Measurements from ENCODE around the gene PDGFD.
A peak's percentile ranks its signal among the peaks of the same experiment; 100 is the strongest.

Gene PDGFD

GRCh38 chr11:103887001-103887658, 276.8 kb downstream of the PDGFD start:
- no peak for DNase-seq (ENCODE audit: low spot score)

- no peak for DNase-seq (ENCODE audit: low spot score)
Measured at GRCh38 chr11:103883856-103884255, 280.1 kb downstream of the PDGFD start.

DNA sequence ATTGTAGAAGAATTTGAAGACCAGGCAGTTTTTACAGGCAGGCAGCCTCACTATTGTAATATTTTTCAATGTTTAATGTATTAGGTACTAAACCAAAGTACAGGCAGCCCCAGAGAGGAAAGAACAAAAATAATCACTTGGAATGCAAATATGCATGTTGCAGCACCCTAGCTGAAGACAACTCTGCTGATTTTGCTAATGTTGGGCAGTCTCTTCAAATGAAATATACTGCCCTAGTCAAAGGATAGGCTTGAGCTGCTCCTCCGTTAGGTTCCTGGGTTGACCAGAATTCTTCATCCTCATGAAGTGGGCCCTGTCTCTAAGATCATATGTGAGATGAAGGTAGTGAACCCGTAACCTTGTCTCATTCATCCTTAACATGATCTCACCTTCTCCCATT, 280.7 kb downstream of the PDGFD start:
- no peak for DNase-seq (ENCODE audit: low spot score)

DNA sequence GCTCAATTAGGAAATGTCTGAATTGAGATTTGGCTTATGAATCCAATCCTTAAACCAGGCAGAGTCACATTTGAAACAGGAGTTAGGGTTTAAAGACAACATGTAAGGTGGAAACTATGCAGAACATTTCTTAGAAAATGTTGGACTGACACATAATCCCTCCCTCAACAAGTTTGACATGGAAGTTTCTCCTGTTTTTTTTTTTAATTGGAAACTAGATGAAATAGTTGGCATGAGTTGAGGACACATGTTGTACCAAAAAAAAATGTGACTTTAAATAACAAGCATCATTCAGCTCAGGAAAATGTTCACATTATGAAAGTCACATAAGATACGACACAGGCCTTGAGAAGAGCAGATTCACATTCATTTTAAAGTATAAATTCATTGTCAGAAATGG, 282.4 kb downstream of the PDGFD start:
- no peak for DNase-seq (ENCODE audit: low spot score)

DNA sequence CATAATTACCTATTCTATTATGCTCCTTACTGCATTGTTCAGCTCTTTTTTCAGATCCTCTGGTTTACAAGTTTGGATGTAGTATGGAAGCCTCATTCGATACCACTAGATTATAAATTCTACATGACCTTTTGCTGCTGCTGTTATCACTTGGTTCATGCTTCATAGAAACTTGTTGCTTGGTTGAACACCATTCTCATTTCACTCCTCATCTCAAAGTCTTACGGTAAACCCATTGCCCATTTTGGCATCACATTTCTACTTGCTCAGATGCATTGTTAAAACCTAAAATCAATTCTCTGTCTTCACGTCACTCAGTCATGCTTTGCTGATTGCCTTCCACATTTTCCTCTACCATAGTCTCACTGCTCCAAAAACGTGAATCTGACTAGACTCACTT, 283.0 kb downstream of the PDGFD start:
- no peak for DNase-seq (ENCODE audit: low spot score)

DNA sequence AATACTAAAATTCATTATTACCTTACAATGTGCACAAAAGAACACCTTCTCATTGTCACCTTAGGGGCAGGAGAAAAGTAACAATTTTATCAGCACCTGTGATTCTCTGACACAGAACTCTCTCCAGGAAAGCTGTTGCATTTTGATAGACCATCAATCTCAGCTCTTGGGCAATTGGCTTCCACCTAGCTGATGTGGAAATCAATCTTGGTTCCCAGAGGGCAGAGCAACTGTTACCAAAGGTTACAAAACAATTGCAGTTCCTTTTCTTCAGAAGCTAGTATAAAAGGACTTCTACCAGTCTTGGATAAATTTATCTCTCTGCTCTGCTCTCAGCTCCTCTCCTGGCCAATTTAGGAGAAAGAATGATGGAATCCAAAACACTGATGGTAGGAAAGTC, 285.3 kb downstream of the PDGFD start:
- DNase-seq (ENCODE audit: low spot score): no peak

DNA sequence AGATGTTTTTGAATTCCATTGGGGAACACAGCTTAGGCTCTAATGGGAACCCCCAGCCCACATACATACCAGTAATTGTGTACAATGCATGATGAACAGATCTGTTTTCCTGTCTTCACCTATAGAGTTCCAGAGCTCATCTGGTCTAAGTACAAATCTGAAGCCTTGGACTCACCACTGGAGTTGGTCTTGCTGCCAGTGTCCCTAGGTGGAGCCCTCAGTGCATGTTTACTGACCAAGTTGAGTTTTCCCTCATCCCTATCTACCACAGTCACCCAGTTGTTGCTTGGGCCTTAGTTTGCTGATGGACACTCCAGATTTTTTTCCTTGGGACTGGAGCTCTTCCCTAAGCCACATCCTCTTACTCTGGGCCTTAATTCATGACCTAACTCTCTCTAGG, 286.7 kb downstream of the PDGFD start:
- peak; percentile 18 for DNase-seq (ENCODE audit: low spot score)

- DNase-seq (ENCODE audit: low spot score): no peak
Measured at GRCh38 chr11:103875855-103876510, 288.0 kb downstream of the PDGFD start.

DNA sequence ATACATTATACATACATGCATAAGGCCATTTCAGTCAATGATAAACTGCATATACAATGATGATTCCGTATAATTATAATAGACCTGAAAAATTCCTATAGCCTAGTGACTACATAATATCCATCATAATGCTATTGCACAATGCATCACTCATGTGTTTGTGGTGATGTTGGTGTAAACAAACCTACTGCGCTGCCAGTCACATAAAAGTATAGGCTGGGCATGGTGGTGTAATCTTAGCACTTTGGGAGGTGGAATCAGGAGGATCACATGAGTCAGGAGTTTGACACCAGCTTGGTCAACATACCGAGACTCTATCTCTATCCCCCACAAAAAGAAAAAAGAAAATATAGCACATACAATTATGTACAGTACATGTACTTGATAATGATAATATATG, 291.2 kb downstream of the PDGFD start:
- DNase-seq (ENCODE audit: low spot score): no peak

DNA sequence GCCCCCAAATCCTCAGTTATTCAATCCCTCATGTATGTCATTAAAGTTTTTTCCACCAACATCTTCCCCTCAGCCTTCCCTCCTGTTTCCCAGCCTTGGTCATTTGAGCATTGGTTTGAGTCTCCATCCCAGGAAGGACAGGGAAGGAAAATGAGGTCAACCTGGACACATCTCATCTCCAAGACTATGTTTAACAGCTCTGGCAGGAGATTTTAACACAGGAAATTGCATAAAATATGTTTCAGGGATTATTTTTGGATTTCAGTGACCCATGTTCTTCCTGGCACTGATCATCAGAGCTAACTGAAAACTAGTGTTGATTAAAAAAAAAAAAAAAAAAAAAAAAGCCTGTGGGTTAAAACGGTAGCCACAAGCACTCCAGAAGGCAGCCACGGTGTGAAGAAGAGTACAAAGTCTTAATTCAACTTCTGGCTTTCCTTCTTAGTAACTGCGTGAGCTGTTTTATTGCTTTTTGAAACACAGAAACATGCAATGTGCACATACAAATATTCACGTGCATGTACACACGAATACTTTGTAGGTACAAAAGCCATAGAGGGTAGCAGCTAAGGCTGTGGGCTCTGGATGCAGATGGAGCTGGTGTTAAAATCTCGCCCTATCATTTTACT, 291.9 kb downstream of the PDGFD start:
- no peak for DNase-seq (ENCODE audit: low spot score)

- DNase-seq (ENCODE audit: low spot score): no peak
Measured at GRCh38 chr11:103870821-103871309, 293.1 kb downstream of the PDGFD start.

DNA sequence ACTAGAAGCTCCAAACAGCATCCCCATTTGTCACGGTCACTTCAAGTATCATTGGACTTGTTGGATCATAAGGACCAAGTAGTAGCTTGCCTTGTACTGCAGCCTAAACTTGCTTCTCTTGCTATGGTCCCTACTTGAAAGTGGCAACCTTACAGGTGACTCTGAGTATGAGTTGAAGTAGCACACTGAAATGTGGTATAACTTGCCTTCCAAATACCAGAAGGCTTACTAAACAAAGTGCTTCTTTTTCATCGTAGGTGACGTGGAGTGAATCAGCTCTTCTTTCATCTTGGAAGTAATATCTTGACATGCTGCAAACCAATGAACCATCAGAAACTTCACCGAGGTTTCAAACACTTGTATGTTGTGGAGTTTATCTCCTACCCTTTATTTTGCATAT, 296.5 kb downstream of the PDGFD start:
- DNase-seq (ENCODE audit: low spot score): no peak

DNA sequence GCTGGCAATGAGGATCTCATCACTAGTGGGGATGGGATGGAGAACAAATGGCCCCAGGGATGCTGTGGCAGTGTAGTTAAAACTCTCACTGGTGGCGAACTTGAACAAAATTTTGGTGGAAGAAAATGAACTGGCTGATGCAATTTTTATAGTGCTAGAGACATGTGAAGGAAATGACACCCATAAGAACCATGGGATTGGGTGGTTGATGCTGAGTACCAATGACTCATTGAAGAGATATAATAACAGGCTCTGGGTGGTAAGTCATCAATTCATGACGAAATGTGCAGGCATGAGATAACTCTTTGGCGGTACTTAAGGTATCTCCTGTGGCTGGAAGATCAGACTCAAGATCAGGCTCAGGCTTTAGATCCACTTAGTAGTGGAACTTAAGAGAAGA, 300.4 kb downstream of the PDGFD start:
- no peak for DNase-seq (ENCODE audit: low spot score)

- DNase-seq (ENCODE audit: low spot score): no peak
Measured at GRCh38 chr11:103862802-103863174, 301.2 kb downstream of the PDGFD start.

DNA sequence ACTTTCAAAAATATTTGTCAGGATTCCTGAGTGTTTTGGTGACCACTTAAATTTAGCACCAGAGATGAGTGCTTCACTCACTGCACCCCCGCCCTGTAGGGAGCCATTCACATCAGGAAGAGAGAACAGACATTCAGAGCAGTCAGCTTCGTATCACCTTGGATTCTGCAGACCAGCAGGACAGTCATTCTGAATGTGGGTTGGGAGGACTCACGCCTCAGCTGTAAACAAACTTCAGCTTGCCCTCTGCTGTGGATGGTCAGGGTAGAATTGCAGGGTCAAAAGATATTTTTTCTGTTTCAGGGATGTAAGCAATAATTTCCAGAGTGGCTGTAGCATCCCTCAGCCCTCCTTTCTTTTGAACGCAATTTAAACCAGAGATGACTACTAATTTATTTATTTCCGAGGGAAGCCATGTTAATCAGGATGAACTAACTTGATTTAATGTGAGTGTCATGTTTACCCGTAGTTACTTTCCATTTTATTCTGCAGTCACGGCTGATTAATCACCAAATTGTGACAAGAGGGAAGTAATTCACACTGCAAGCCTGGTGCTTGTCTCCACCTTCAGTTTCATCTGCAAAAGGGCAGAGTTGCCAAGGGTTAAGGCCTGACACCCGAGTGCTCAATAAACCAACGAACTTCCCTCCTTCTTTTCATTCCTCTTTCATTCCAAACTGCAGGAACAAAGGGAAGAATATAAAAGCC, 301.7 kb downstream of the PDGFD start:
- DNase-seq (ENCODE audit: low spot score): no peak

Measured in AG20443 (cell line).